Thyroid gland (tissue), 4 donors: ENCODE data around the gene POLR2M.

Source experiments
- POLR2A ChIP-seq, 2 donors: fragments of 450-650 bp; IDR thresholded peaks; one replicate each; pipeline ENCODE4 v1.6.1; 2017; ENCODE audit warnings: antibody characterized with exemption in 2 of 2, mild to moderate bottlenecking in 2 of 2, moderate library complexity in 1 of 2
- TF ChIP-seq, protein P1 (sequence below), 6 experiments: fragments of 200-600 bp in 3 of 6; fragments of 450-650 bp in 3 of 6; sonication (generic) in 3 of 6; IDR thresholded peaks; one replicate each; pipeline ENCODE4 v1.5.1; 2016 to 2019; ENCODE audit warnings: antibody characterized with exemption in 6 of 6, mild to moderate bottlenecking in 2 of 6, inconsistent platforms in 1 of 6, moderate library complexity in 1 of 6

DNA sequence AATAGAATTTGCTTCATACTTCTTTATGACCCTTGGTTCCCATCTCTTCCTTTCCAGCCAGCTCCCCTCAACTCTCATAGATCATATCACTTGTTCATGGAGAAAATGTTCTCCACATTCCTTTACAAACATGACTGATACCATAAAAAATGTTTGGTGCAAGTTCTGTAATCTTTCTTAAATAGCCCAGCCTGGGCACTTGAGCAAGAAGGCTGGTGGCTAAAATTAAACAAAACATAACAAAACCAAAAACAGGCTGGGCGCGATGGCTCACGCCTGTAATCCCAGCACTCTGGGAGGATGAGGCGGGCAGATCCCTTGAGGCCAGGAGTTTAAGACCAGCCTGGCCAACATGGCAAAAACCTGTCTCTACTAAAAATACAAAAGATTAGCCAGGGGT, 8.9 kb upstream of the POLR2M start:
- TF ChIP-seq, protein P1, sequence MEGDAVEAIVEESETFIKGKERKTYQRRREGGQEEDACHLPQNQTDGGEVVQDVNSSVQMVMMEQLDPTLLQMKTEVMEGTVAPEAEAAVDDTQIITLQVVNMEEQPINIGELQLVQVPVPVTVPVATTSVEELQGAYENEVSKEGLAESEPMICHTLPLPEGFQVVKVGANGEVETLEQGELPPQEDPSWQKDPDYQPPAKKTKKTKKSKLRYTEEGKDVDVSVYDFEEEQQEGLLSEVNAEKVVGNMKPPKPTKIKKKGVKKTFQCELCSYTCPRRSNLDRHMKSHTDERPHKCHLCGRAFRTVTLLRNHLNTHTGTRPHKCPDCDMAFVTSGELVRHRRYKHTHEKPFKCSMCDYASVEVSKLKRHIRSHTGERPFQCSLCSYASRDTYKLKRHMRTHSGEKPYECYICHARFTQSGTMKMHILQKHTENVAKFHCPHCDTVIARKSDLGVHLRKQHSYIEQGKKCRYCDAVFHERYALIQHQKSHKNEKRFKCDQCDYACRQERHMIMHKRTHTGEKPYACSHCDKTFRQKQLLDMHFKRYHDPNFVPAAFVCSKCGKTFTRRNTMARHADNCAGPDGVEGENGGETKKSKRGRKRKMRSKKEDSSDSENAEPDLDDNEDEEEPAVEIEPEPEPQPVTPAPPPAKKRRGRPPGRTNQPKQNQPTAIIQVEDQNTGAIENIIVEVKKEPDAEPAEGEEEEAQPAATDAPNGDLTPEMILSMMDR (IDR thresholded peaks at IDR 0.05) = no peak
- TF ChIP-seq POLR2A (IDR thresholded peaks at IDR 0.05) = no peak
